HCT116 (cell line): ENCODE results near the gene IGFN1. TPM values are rescaled to one million over a fixed set of nuclear protein-coding genes. Genes with fewer than 3 reads are reported as not detected.

Source experiments
- ATAC-seq: fragments of 200-7000 bp; cut with Tn5 transposase; 2 replicates; pipeline ENCODE4 v1.9.1; 2020; ENCODE audit warnings: mild to moderate bottlenecking, moderate library complexity
- BruUV-seq: library from RNA; stranded (reverse); fragments of 400-500 nt; replicated peaks from 2 replicates; lab custom pipeline; 2021; lab: Mats Ljungman, UMichigan
- CTCF ChIA-PET: fragments of 300-600 bp; sonication (Branson Sonifier 250); formaldehyde crosslinking; loops from one replicate; lab custom pipeline; 2021; ENCODE audit warnings: antibody characterized with exemption; lab: Charles Lee
- POLR2A ChIA-PET: fragments of 300-600, 350-600 bp; sonication (Branson Sonifier 250); formaldehyde crosslinking; loops from one replicate; lab custom pipeline; 2021; ENCODE audit warnings: antibody characterized with exemption; lab: Charles Lee
- RAD21 ChIA-PET, 2 experiments: fragments of 300-600 bp; sonication (Branson Sonifier 250); formaldehyde crosslinking; loops; one replicate each; lab custom pipeline; 2023; ENCODE audit warnings: low total read pairs in 2 of 2; ENCODE audit not compliant: uncharacterized antibody in 2 of 2, unreplicated experiment in 2 of 2, low non-redundant PET in 1 of 2; lab: Charles Lee
- DNase-seq: peaks from one replicate; pipeline ENCODE4 v3.0.0-alpha.2; 2010; ENCODE audit warnings: low read depth, low spot score
- H2AFZ ChIP-seq: fragments of 200-600 bp; shearing (Covaris generic), sonication (generic); 2 replicates; pipeline ENCODE4 v1.6.1; 2017; ENCODE audit warnings: low read depth, mixed run types, mixed read lengths, antibody characterized with exemption, low read length; ENCODE audit not compliant: poor library complexity, severe bottlenecking
- H3K27ac ChIP-seq: 2 replicates; pipeline ENCODE4 v1.5.1; 2012; ENCODE audit warnings: low read depth, low read length
- H3K27me3 ChIP-seq: fragments of 200-600 bp; sonication (generic); 2 replicates; pipeline ENCODE4 v1.6.1; 2016; ENCODE audit warnings: mixed run types, low read length, mixed read lengths; ENCODE audit not compliant: insufficient read depth
- H3K36me3 ChIP-seq, 2 experiments: fragments of 200-500 bp in 1 of 2; fragments of 200-600 bp in 1 of 2; sonication (Bioruptor generic) in 1 of 2; sonication (generic) in 1 of 2; 2 replicates each; pipeline versions ENCODE4 v1.5.1 to v1.6.1; 2014 to 2016; ENCODE audit warnings: low read length in 2 of 2, inconsistent platforms in 1 of 2, mixed read lengths in 1 of 2, mixed run types in 1 of 2; ENCODE audit not compliant: insufficient read depth in 2 of 2, control insufficient read depth in 1 of 2
- H3K4me1 ChIP-seq, 2 experiments: fragments of 200-600 bp in 1 of 2; sonication (generic) in 1 of 2; 2 replicates each; pipeline versions ENCODE4 v1.5.1 to v1.6.1; 2012 to 2017; ENCODE audit warnings: low read length in 2 of 2, inconsistent platforms in 1 of 2, mild to moderate bottlenecking in 1 of 2, mixed read lengths in 1 of 2, mixed run types in 1 of 2, moderate library complexity in 1 of 2; ENCODE audit not compliant: insufficient read depth in 2 of 2, control insufficient read depth in 1 of 2
- H3K4me2 ChIP-seq: fragments of 200-600 bp; sonication (generic); 2 replicates; pipeline ENCODE4 v1.6.1; 2017; ENCODE audit warnings: mixed run types, low read length, mixed read lengths
- H3K4me3 ChIP-seq, 2 experiments: fragments of 200-600 bp in 1 of 2; sonication (generic) in 1 of 2; replicated peaks in 1 of 2; 2 replicates each; pipeline ENCODE4 v1.5.1; 2011 to 2016; ENCODE audit warnings: low read length in 2 of 2, control low read depth in 1 of 2, low read depth in 1 of 2, mild to moderate bottlenecking in 1 of 2, mixed read lengths in 1 of 2, mixed run types in 1 of 2
- H3K79me2 ChIP-seq: fragments of 200-600 bp; sonication (generic); 2 replicates; pipeline ENCODE4 v1.6.1; 2017; ENCODE audit warnings: mild to moderate bottlenecking, mixed run types, low read length, moderate library complexity, mixed read lengths; ENCODE audit not compliant: insufficient read depth
- H3K9ac ChIP-seq: fragments of 200-600 bp; sonication (generic); 2 replicates; pipeline ENCODE4 v1.6.1; 2016; ENCODE audit warnings: low read length, mixed read lengths
- H3K9me2 ChIP-seq: fragments of 200-600 bp; sonication (generic), shearing (Covaris generic); 2 replicates; pipeline ENCODE4 v1.6.1; 2017; ENCODE audit warnings: mixed run types, mild to moderate bottlenecking, moderate library complexity; ENCODE audit not compliant: insufficient read depth
- H3K9me3 ChIP-seq, 2 experiments: fragments of 200-500 bp in 1 of 2; fragments of 200-600 bp in 1 of 2; sonication (Bioruptor generic) in 1 of 2; sonication (generic) in 1 of 2; 2 replicates each; pipeline ENCODE4 v1.6.1; 2014 to 2017; ENCODE audit warnings: low read length in 2 of 2, mixed read lengths in 2 of 2, inconsistent platforms in 1 of 2, low read depth in 1 of 2, mild to moderate bottlenecking in 1 of 2, mixed run types in 1 of 2, moderate library complexity in 1 of 2; ENCODE audit not compliant: control insufficient read depth in 1 of 2, insufficient read depth in 1 of 2
- H4K20me1 ChIP-seq: fragments of 200-600 bp; sonication (generic), shearing (Covaris generic); 2 replicates; pipeline ENCODE4 v1.6.1; 2017; ENCODE audit warnings: mixed run types, mild to moderate bottlenecking, moderate library complexity; ENCODE audit not compliant: insufficient read depth
- CBX3 ChIP-seq: IDR thresholded peaks from 2 replicates; pipeline ENCODE4 v1.6.1; 2012; ENCODE audit warnings: low read depth
- POLR2A ChIP-seq: IDR thresholded peaks from 2 replicates; pipeline ENCODE4 v1.7.0; 2011; ENCODE audit warnings: borderline replicate concordance; ENCODE audit not compliant: insufficient read depth, insufficient read length; ENCODE audit errors: extremely low read depth
- SIN3A ChIP-seq: IDR thresholded peaks from 2 replicates; pipeline ENCODE4 v1.6.1; 2012; ENCODE audit warnings: low read depth
- SRF ChIP-seq: IDR thresholded peaks from 2 replicates; pipeline ENCODE4 v1.6.1; 2012; ENCODE audit warnings: low read depth
- TCF7L2 ChIP-seq: IDR thresholded peaks from 2 replicates; pipeline ENCODE4 v1.7.0; 2011; ENCODE audit warnings: borderline replicate concordance, inconsistent platforms; ENCODE audit not compliant: insufficient read depth, insufficient read length; ENCODE audit errors: extremely low read depth
- intact Hi-C: fragments of 100-400 bp; cut with micrococcal nuclease; formaldehyde crosslinking; loops from 2 replicates; pipeline ENCODE4 v1.10.0; 2022
- total RNA-seq: library from RNA; stranded (reverse); gene quantifications from one replicate; pipeline ENCODE4 v1.2.1, GENCODE V29; 2021; ENCODE audit not compliant: unreplicated experiment
- TF ChIP-seq, protein P1 (sequence below), 3 experiments: fragments of 200-600 bp in 1 of 3; sonication (generic) in 1 of 3; IDR thresholded peaks in 2 of 3; conservative IDR thresholded peaks in 1 of 3; 2 replicates each; pipeline ENCODE4 v1.5.1; 2012 to 2017; ENCODE audit warnings: low read depth in 2 of 3, low read length in 2 of 3, antibody characterized with exemption in 1 of 3, borderline replicate concordance in 1 of 3, control low read depth in 1 of 3, mild to moderate bottlenecking in 1 of 3, mixed read lengths in 1 of 3, mixed run types in 1 of 3, moderate library complexity in 1 of 3; ENCODE audit not compliant: insufficient read depth in 1 of 3

IGFN1 gene
- total RNA-seq, 1 experiment from 2014 or later, result not detected

- TF ChIP-seq TCF7L2, result no peak
- TF ChIP-seq CBX3, result no peak
- TF ChIP-seq SRF, result no peak
Measured at GRCh38 chr1:201276891-201277290, 86.3 kb downstream of the IGFN1 start (continued).

GRCh38 chr1:201277441-201277840 lies 86.8 kb downstream of the IGFN1 start:
- H3K36me3 ChIP-seq, result no peaks in the 10 kb centered on the region
- no TSS peak for BruUV-seq
- TF ChIP-seq CBX3, result no peak
- TF ChIP-seq SIN3A, result no peak
- TF ChIP-seq, protein P1, sequence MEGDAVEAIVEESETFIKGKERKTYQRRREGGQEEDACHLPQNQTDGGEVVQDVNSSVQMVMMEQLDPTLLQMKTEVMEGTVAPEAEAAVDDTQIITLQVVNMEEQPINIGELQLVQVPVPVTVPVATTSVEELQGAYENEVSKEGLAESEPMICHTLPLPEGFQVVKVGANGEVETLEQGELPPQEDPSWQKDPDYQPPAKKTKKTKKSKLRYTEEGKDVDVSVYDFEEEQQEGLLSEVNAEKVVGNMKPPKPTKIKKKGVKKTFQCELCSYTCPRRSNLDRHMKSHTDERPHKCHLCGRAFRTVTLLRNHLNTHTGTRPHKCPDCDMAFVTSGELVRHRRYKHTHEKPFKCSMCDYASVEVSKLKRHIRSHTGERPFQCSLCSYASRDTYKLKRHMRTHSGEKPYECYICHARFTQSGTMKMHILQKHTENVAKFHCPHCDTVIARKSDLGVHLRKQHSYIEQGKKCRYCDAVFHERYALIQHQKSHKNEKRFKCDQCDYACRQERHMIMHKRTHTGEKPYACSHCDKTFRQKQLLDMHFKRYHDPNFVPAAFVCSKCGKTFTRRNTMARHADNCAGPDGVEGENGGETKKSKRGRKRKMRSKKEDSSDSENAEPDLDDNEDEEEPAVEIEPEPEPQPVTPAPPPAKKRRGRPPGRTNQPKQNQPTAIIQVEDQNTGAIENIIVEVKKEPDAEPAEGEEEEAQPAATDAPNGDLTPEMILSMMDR (IDR thresholded peaks at IDR 0.05 in 2 of 3, conservative IDR thresholded peaks at IDR 0.05 in 1 of 3; ENCODE audit: borderline replicate concordance in 1 of 3, insufficient read depth in 1 of 3, low read depth in 2 of 3, low read length in 2 of 3), result no peak
- no peak for TF ChIP-seq POLR2A
- ChIA-PET RAD21 (no interaction called here), POLR2A (no interaction called here), CTCF (no interaction called here)
- no peak overlapping the region for H3K4me3 ChIP-seq
- ATAC-seq (no peak), DNase-seq (no peak)
- no peak overlapping the region for H3K4me2 ChIP-seq
- H3K9me2 ChIP-seq, result no peaks in the 10 kb centered on the region
- peaks cover 21 to 30% of the 10 kb centered on the region in 2 experiments for H3K4me1 ChIP-seq
- intact Hi-C loops, result no loop called here
- peaks cover 4% of the 10 kb centered on the region; the same call in 1 of the 2 replicates for H3K27me3 ChIP-seq
- no peak overlapping the region for H2AFZ ChIP-seq
- no peaks in the 10 kb centered on the region for H3K9me3 ChIP-seq
- no peaks in the 10 kb centered on the region for H4K20me1 ChIP-seq
- no peaks in the 10 kb centered on the region for H3K79me2 ChIP-seq
- H3K9ac ChIP-seq, result no peak overlapping the region
- H3K27ac ChIP-seq, result no peak overlapping the region

Other genes starting within 250 kb of the IGFN1 start
- gene KIF21B, start 167.1 kb upstream of the IGFN1 start, total RNA-seq, result 6.1 TPM
- not detected for gene CACNA1S, start 78.4 kb upstream of the IGFN1 start, total RNA-seq
- gene ASCL5, start 63.6 kb upstream of the IGFN1 start, total RNA-seq, result 0.15 TPM
- 66.3 TPM for gene TMEM9, start 36.4 kb upstream of the IGFN1 start, total RNA-seq
- 0.07 TPM for gene PKP1, start 92.7 kb downstream of the IGFN1 start, total RNA-seq
- gene TNNT2, start 186.9 kb downstream of the IGFN1 start, total RNA-seq, result 2.0 TPM
- gene LAD1, start 208.5 kb downstream of the IGFN1 start, total RNA-seq, result 56.1 TPM
- gene TNNI1, start 230.9 kb downstream of the IGFN1 start, total RNA-seq, result not detected